Fibroblast of lung (primary cell): ENCODE results near the gene SPC24.

Experiments used
- CTCF ChIP-seq, 2 donors: IDR thresholded peaks in 1 of 2; conservative IDR thresholded peaks in 1 of 2; 1 replicate in 1 of 2; 2 replicates in 1 of 2; pipeline ENCODE4 v1.5.1; 2011 to 2012; ENCODE audit warnings: low read length in 2 of 2, control low read depth in 1 of 2, inconsistent platforms in 1 of 2, low read depth in 1 of 2, mild to moderate bottlenecking in 1 of 2
- EZH2 ChIP-seq: IDR thresholded peaks from 2 replicates; pipeline ENCODE4 v1.5.1; 2012; ENCODE audit warnings: low read length, control low read depth, mild to moderate bottlenecking; ENCODE audit errors: missing control alignments

DNA sequence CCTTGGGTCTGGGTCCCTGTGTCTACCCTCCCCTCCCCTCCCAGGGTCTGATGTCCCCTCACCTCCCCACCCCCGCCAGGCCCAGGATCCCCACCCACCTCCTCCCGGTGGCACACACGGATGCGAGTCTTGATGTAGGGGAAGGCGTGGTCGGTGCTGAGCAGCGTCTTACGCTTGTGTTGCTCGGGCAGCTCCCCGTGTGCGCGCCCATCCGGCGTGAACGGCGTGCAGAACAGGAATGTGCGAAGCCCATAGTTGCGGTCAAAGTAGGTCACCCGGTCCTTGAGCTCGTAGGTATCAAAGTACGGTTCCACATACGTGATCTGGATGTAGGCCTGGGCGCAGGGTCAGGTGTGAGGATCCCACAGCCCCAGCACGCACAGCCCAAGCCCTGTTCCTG lies 46.2 kb upstream of the SPC24 start:
- no peak for TF ChIP-seq CTCF (conservative IDR thresholded peaks at IDR 0.05 in 1 of 2, IDR thresholded peaks at IDR 0.05 in 1 of 2; ENCODE audit: low read depth in 1 of 2, low read length in 2 of 2)
- TF ChIP-seq EZH2: no peak
